Thyroid gland (tissue), 4 donors: ENCODE measurements around the gene MARK2.
A peak's percentile ranks its signal among the peaks of the same experiment; 100 is the strongest.

ENCODE experiments used
- CTCF ChIP-seq, 6 experiments: fragments of 200-600 bp in 3 of 6; fragments of 450-650 bp in 3 of 6; sonication (generic) in 3 of 6; IDR thresholded peaks; one replicate each; pipeline ENCODE4 v1.5.1; 2016 to 2019; ENCODE audit warnings: antibody characterized with exemption in 6 of 6, mild to moderate bottlenecking in 2 of 6, inconsistent platforms in 1 of 6, moderate library complexity in 1 of 6
- POLR2A ChIP-seq, 2 donors: fragments of 450-650 bp; IDR thresholded peaks; one replicate each; pipeline ENCODE4 v1.6.1; 2017; ENCODE audit warnings: antibody characterized with exemption in 2 of 2, mild to moderate bottlenecking in 2 of 2, moderate library complexity in 1 of 2

GRCh38 chr11:63847363-63847762 lies 8.5 kb downstream of the MARK2 start:
- TF ChIP-seq CTCF (IDR thresholded peaks at IDR 0.05) (no peak), POLR2A (IDR thresholded peaks at IDR 0.05) (peak in 1 of 2 donors; percentile 41)
